ENCODE measurements around the gene MIB2.
"Not testable (repeated sequence)": the region's sequence is repeated elsewhere in the genome, so short reads cannot be mapped to it uniquely, and the experiment has no call there.

MIB2 gene

GRCh38 chr1:1627261-1627828 is 12.0 kb downstream of the MIB2 start:
- no peak for DNase-seq (ENCODE audit: low read depth in 2 of 2)

- DNase-seq (ENCODE audit: low read depth in 2 of 2) = no peak
These were observed 12.8 kb downstream of the MIB2 start for GRCh38 chr1:1627829-1628753.

DNA sequence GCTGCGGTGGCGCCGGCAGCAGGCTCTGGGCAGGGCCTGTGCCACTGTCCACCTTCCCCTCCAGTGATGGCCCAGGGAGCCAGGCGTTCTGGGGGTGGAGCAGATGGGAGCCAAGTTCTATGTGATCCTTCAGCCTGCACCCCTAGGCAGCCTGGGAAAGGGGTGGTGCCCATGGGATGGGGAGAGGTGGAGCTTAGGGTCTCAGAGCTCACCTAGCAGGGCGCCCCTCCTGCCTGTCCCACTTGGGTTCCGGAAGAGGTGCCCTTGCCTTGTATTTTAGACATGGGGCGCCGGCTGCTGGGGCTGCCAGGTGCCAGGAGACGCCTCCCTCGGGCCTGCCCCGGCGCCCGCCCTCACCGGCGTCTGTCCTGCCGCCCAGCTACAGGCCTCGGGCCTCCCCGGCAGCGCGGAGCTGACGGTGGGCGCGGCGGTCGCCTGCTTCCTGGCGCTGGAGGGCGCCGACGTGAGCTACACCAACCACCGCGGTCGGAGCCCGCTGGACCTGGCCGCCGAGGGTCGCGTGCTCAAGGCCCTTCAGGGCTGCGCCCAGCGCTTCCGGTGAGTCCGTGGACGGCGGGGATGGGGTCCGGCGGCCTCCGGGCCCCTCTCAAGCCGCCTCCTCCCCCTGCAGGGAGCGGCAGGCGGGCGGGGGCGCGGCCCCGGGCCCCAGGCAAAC is 13.6 kb downstream of the MIB2 start:
- peak in 1 of 2 donors; percentile 40 for DNase-seq (ENCODE audit: low read depth in 2 of 2)

DNA sequence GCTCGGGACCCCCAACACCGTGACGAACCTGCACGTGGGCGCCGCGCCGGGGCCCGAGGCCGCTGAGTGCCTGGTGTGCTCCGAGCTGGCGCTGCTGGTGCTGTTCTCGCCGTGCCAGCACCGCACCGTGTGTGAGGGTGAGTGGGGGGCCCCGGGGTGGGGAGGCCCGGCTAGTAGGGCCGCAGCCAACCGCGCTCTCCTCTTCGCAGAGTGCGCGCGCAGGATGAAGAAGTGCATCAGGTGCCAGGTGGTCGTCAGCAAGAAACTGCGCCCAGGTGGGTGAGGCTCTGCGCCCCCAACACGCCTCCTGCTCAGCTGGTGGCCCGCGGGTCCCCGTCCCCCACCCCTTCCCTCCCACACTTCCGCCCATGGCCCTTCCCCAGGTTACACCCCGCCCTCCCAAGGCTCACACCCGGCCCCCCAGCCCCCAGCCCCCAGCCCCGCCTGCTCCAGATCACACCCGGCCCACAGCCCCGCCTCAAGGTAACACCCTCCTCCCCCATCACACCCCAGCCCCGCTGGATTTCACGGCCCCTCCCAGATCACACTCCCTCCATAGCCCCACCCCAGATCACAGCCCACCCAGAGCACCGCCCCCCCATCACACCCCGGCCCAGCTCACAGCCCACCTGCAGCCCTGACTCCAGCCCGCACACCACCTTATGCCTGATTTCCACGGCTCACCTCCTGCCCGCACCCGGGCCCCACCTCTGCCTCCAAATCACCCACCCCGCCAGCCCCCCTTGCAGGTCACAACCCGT is 14.3 kb downstream of the MIB2 start:
- peak; percentile 50 for DNase-seq (ENCODE audit: low read depth in 2 of 2)

DNA sequence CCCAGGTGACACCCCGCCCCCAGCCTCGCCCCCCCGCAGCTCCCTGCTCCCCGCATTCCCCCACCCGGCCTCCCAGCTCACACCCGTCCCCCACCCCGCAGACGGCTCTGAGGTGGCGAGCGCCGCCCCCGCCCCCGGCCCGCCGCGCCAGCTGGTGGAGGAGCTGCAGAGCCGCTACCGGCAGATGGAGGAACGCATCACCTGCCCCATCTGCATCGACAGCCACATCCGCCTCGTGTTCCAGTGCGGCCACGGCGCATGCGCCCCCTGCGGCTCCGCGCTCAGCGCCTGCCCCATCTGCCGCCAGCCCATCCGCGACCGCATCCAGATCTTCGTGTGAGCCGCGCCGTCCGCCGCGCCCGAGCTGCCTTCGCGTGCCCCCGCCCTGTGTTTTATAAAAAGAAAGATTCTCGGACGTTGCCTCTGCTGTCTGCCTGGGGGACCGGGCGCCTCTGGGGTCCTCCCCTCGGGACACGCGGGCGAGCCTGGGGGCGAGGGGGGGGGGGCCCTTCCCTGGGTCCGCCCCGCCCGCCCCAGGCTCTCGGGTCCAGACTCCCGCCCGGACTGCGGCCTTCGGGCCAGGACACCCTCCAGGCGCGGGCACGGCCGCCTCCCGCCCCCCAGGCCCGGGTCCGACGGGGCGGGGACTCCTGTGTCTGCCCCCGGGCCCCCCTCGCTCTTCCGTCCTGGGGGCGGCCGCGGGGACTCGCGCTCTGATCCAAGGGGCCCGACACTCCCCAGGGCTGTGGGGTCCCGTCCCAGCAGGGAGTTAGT is 15.1 kb downstream of the MIB2 start:
- DNase-seq (ENCODE audit: low read depth in 2 of 2) = peak; percentile 88 to 90

DNA sequence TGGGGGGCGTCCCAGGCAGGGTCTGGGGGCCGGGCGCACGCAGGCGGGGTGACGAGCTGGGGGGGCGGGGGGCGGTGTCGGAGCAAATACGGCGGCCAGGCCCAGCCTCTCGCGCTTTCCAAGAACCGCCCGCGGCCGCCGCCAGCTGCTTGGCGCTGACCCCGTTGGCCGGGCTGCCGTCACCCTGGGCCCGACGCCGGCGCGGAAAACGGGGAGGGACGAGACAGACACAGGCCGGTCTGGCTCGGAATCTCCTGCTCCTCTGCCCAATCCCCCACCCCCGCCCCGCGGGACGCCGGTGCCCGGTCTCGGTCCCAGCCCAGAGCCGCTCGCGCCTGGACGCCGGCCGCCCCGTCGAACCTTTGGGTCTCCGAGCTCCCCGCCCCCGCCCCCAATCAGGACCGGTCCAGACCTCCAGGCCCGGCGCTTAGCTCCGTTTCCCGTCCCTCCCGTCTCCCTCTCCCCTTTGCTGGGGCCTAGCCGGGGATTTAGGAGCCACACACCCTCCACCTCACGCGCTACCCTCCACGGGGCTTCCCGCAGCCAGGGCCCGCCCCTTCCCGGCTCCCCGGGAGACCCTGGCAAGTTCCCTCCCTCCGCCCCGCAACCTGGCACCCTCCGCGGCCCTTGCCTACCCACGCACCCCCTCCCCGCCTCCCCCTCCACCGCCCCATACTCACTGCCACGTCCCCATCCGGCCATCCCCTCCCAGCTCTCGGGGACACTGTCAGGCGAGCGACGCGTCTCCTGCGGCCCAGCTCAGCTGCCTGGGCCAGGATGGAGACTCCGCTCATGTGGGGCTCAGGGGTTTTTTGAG is 15.9 kb downstream of the MIB2 start:
- DNase-seq (ENCODE audit: low read depth in 2 of 2) = no peak

- no peak for DNase-seq (ENCODE audit: low read depth in 2 of 2)
These were observed 16.6 kb downstream of the MIB2 start, which contains the start of gene MMP23B for GRCh38 chr1:1631782-1632420. MMP23B (plus strand) TSS chr1:1632173; CDS start chr1:1632219, 46 bp downstream.

DNA sequence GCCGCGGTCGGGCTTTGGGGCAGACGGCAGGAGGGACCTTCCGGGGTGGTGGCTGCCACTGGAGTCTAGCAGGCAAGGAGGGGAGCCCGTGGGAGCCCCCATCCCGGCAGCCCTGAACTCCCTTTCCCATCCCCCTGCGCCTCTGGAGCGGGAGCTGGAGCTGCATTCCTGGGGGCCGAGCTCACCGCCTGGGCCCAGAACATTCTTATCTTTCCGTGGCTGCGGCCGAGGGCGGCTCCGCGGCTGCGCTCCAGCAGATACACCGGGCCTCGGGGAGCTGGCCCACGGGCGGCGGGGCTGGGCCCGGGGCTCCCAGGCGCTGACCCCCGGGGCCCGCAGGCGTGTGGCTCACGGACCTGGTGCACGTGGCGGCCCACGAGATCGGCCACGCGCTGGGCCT is 18.1 kb downstream of the MIB2 start:
- not testable (repeated sequence) for DNase-seq (ENCODE audit: low read depth in 2 of 2)

DNA sequence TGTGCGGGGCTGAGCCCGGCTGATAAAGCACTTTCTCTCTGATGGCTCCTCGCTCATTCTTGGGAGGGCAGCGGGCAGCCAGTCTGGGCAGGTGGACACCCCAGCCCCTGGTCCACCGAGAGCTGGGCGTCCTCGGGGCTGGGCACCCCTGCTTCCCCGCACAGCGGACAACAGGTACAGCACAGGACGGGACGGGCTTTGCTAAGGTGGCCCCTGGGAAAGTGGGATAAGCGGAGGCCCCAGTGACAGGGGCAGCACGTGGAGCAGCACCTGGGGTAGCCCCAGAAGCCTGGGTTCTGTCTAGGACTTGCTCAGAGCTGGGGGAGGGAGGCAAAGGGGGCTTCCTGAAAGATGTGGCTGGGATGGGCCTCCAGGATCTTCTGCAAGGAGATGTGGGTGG is 19.3 kb downstream of the MIB2 start:
- not testable (repeated sequence) for DNase-seq (ENCODE audit: low read depth in 2 of 2)

DNA sequence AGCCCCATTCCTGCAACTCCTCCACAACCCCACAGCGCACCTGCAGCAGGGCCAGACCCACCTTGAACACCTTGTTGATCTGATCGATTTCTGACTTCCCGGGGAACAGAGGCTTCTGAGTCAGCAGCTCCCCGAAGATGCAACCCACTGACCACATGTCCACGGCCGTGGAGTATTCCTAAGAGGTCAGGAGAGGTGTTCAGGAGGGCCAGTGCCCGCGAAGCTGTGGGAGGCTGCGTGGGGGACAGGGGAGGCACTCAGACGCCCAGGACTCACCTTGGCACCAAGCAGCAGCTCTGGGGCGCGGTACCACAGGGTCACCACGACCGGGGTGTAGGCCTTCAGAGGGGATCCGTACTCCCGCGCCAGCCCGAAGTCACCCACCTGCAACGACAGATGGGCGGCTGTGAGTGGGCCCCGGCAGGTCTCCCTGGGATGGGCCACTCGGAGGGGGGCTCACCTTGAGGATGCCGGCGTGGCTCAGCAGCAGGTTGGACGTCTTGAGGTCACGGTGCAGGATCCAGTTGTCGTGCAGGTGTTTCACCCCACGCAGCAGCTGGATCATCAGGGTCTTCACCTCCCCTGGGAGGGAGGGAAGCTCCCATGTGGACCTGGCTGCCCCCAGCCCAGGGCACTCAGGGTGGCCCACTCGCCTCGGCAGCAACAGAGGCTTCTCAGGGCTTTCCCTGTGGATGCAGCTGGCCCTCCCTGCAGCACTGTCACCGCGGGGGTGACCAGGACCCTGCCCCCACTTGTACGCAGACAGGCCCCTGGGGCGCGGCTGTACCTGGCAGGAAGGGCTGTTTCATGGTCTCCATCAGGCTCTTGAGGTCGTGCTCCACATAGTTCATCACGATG is 21.6 kb downstream of the MIB2 start:
- DNase-seq (ENCODE audit: low read depth in 2 of 2) = not testable (repeated sequence)

GRCh38 chr1:1637479-1637875 is 22.2 kb downstream of the MIB2 start:
- not testable (repeated sequence) for DNase-seq (ENCODE audit: low read depth in 2 of 2)

GRCh38 chr1:1638528-1638927 is 23.2 kb downstream of the MIB2 start:
- not testable (repeated sequence) for DNase-seq (ENCODE audit: low read depth in 2 of 2)

GRCh38 chr1:1639368-1639767 is 24.1 kb downstream of the MIB2 start:
- DNase-seq (ENCODE audit: low read depth in 2 of 2) = not testable (repeated sequence)

- not testable (repeated sequence) for DNase-seq (ENCODE audit: low read depth in 2 of 2)
These were observed 24.8 kb downstream of the MIB2 start for GRCh38 chr1:1640081-1640480.

DNA sequence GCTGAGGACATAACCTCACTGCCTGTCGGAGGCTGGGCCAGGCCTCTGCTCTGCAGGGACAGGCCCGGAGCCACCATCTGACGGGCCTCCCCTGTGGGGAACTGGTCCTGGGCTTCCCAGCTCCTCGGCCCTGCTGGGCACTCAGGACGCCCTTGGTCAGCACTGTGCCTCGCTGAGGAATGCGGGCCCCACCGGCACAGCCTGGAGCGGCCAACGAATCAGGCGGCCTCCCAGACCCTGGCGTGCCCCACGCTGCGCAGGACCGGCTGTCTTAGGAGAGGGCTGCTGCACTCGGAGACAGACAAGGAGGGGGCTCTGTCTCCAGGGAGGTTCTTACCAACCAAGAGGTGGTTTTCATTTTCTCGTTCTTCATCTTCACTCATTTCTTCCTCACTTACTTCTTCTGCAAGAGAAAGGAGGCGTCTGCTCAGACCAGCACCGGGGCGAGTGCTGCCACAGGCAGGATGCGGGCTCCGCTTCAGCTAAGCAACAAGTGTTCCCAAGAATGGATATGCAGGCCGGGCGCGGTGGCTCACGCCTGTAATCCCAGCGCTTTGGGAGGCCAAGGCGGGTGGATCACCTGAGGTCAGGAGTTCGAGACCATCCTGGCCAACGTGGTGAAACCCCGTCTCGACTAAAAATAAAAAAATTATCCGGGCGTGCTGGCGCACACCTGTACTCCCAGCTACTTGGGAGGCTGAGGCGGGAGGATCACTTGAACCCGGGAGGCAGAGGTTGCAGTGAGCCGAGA is 25.6 kb downstream of the MIB2 start:
- not testable (repeated sequence) for DNase-seq (ENCODE audit: low read depth in 2 of 2)

DNA sequence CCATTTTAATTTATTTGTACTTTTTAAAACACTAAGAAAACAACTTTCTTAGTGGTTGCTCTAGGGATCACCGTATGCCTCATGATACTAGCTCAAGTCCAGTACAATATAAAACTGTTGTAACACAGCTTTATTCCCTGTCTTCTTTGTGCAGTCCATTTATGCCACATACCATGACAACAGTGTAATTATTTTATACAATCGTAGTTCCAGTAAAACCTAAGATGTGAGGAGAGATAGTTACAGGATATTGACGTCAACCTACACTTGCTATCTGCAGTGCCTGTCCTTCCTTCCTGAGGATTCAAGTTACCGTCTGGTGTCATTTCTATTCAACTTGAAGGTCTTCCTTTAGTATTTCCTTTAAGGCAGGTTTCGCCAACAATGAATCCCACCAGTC is 31.0 kb downstream of the MIB2 start:
- not testable (repeated sequence) for DNase-seq (ENCODE audit: low read depth in 2 of 2)

DNA sequence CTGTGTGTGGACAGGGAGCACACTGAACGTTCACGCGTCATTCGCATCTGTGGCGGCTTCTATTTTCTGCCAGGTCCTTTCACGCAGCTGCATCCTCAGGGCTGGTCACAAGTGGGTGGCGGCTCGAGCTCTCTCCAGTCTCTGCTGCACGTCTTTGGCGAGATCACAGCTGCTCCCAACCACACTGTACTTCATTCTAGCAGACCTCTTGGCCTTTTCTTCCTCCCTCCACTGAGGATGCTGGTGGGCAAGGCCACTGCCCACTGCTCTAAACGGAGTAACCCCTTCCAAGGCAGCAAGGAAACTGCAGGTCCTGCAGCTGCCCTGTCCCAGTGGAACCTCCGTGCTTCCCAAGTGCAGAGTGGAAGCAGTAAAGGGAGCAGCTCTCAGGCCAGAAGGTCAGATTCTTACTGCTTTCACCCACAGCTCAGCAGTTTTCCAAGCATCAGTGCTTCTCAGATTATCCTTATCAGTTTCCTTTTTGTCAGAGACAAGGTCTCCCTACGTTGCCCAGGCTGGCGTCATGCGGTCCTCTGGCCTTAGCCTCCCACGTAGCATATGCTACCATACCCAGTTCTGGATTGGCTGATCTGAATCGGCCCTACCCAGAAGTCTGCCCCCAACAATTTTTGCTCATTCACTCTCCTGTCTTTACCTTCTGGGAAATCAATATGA is 32.4 kb downstream of the MIB2 start:
- not testable (repeated sequence) for DNase-seq (ENCODE audit: low read depth in 2 of 2)

All from stimulated activated CD8-positive, alpha-beta memory T cell treated with anti-CD3 and anti-CD28 coated beads, Interleukin-15, amount 100 ng/mL, for 48 hours (primary cell).